ENCODE measurements around the gene RGS17. TPM values are rescaled to one million over a fixed set of nuclear protein-coding genes. Genes with fewer than 3 reads are reported as not detected.

RGS17 gene
- total RNA-seq, 4 donors from 2014 or later, result 0.88 to 4.8 (median 0.91) TPM; not detected in 1

DNA sequence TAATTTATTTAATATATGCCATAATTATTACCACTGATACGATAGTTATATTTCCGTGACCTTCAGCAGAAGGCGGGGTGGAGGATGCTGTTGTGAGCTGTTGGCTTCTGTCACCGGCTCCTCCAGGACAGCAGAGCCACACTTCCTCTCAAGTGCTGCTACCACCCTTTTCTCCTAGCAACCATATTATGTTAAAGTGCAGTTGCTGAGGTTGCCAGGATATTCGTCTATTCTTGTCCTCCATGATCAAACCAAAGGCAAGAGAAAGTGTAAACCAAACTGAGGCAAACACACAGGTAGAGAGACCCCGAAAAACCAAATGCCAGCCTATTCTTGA is 27.8 kb downstream of the RGS17 start:
- Histone ChIP-seq H3K4me3 (no peak overlapping the region), H3K4me1 (no peaks in the 10 kb centered on the region), H3K9me3 (no peaks in the 10 kb centered on the region), H3K27ac (no peak overlapping the region), H3K27me3 (no peaks in the 10 kb centered on the region), H3K36me3 (no peaks in the 10 kb centered on the region)
- DNase-seq, result no peak
- TF ChIP-seq, protein P1, sequence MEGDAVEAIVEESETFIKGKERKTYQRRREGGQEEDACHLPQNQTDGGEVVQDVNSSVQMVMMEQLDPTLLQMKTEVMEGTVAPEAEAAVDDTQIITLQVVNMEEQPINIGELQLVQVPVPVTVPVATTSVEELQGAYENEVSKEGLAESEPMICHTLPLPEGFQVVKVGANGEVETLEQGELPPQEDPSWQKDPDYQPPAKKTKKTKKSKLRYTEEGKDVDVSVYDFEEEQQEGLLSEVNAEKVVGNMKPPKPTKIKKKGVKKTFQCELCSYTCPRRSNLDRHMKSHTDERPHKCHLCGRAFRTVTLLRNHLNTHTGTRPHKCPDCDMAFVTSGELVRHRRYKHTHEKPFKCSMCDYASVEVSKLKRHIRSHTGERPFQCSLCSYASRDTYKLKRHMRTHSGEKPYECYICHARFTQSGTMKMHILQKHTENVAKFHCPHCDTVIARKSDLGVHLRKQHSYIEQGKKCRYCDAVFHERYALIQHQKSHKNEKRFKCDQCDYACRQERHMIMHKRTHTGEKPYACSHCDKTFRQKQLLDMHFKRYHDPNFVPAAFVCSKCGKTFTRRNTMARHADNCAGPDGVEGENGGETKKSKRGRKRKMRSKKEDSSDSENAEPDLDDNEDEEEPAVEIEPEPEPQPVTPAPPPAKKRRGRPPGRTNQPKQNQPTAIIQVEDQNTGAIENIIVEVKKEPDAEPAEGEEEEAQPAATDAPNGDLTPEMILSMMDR (IDR thresholded peaks at IDR 0.05), result no peak
- no peak for TF ChIP-seq POLR2A (IDR thresholded peaks at IDR 0.05)
- intact Hi-C loops (cut with DNase I; ENCODE audit: low total_unique reads), result no loop called here

DNA sequence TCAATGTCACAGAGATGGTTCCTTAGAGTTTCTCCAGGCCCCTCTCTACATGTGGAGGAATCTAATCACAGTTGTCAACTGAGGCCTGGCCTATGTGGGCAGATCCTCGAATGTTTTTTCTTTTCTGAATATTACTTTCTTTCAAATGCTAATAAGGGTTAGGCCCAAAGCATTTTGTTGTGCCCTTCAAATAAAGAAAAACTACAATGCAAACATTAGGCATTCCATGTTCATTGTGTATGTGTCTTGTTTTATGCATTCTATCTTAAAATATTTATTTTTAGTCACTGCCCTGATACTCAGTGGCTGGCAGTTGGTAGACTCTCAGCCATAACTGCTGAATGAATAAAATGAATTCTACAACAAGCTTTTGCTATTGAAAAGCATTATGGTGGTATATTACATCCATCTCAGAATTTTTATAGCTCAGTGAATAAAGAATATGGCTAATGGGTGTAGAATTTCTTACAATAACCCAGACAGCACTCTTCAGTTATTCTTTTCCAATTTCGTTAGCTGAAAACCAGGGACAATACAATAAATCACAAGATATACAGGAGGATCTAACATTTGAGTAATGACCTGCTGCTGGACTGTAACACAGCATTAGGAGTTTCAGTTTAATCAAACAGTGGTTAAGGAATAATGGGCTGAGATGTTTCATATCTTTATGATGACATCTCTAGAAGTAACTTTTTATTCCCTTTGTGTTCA is 28.3 kb downstream of the RGS17 start:
- Histone ChIP-seq H3K4me3 (no peak overlapping the region), H3K27ac (no peak overlapping the region), H3K27me3 (no peaks in the 10 kb centered on the region), H3K36me3 (no peaks in the 10 kb centered on the region), H3K4me1 (no peaks in the 10 kb centered on the region), H3K9me3 (no peaks in the 10 kb centered on the region)
- TF ChIP-seq, protein P1 (IDR thresholded peaks at IDR 0.05), result no peak
- TF ChIP-seq POLR2A (IDR thresholded peaks at IDR 0.05), result no peak
- no peak for DNase-seq
- intact Hi-C loops (cut with DNase I; ENCODE audit: low total_unique reads), result no loop called here

DNA sequence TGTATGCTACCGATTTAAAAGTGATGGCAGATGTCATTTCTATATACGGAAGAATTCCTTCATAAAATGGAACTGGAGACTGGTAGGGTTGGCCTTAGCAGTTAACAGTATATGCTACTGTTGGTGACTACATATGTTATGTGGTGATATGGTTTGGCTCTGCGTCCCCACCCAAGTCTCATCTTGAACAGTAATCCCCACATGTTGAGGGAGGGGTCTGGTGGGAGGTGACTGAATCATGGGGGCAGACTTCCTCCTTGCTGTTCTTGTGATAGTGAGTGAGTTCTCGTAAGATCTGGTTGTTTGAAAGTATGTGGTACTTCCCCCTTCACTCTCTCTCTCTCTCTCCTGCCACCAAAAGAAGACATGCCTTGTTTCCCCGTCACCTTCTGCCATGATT is 29.6 kb downstream of the RGS17 start:
- Histone ChIP-seq H3K4me1 (no peaks in the 10 kb centered on the region), H3K9me3 (no peaks in the 10 kb centered on the region), H3K36me3 (no peaks in the 10 kb centered on the region), H3K4me3 (no peak overlapping the region), H3K27ac (no peak overlapping the region), H3K27me3 (no peaks in the 10 kb centered on the region)
- intact Hi-C loops (cut with DNase I; ENCODE audit: low total_unique reads), result no loop called here
- no peak for DNase-seq
- TF ChIP-seq POLR2A (IDR thresholded peaks at IDR 0.05), result no peak
- TF ChIP-seq, protein P1 (IDR thresholded peaks at IDR 0.05), result no peak

DNA sequence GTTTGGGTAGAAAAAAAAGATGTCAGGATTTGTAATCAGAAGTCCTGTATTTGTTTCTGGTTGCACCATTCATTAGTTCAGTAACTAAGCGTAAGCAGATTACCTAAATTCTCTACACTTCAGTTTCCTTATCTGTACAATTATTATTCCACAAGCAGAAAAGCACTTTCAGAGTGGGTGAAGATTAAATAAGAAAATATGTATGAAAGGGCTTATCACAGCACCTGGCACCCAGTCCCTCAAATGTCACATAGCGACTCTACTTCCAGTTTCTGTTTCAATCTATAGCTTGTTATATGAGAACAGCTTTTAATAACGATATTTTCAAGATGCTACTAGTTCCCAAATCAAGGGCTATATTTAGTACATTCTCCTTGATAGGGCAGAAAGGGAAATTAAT is 31.4 kb downstream of the RGS17 start:
- no peak for TF ChIP-seq POLR2A (IDR thresholded peaks at IDR 0.05)
- TF ChIP-seq, protein P1 (IDR thresholded peaks at IDR 0.05), result no peak
- Histone ChIP-seq H3K36me3 (no peaks in the 10 kb centered on the region), H3K4me3 (no peak overlapping the region), H3K4me1 (no peaks in the 10 kb centered on the region), H3K9me3 (no peaks in the 10 kb centered on the region), H3K27ac (no peak overlapping the region), H3K27me3 (no peaks in the 10 kb centered on the region)
- intact Hi-C loops (cut with DNase I; ENCODE audit: low total_unique reads), result no loop called here
- no peak for DNase-seq

DNA sequence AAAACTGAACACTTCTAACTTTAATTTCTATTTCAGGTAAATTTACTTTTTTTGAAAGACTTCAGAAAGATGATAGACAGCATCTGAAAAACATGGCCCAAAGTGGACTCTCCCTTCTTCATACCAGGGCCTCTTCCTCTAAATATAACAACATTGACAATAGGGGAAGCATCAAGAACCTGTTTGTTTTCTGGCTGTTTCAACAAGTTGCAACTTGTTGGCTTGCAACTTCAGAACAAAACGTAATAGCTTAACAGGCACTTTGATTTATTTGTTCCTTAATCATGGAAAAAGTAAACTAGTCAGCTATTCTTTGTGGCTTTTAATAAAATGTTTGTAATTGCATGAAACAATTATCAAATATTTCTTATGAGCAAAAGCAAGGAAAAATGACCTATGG is 34.3 kb downstream of the RGS17 start:
- intact Hi-C loops (cut with DNase I; ENCODE audit: low total_unique reads), result no loop called here
- Histone ChIP-seq H3K4me3 (no peak overlapping the region), H3K9me3 (no peaks in the 10 kb centered on the region), H3K27ac (no peak overlapping the region), H3K36me3 (no peaks in the 10 kb centered on the region), H3K27me3 (no peaks in the 10 kb centered on the region), H3K4me1 (no peaks in the 10 kb centered on the region)
- TF ChIP-seq, protein P1 (IDR thresholded peaks at IDR 0.05), result no peak
- no peak for TF ChIP-seq POLR2A (IDR thresholded peaks at IDR 0.05)
- no peak for DNase-seq

Data from uterus (tissue), 4 donors.